Measurements from ENCODE around the gene ITGB8. TPM values are rescaled to one million over a fixed set of nuclear protein-coding genes. Genes with fewer than 3 reads are reported as not detected.

Gene ITGB8
- total and polyA plus RNA-seq, 9 of the 15 experiments (the other 6 are each of a cell fraction or from before 2014, with no cell fraction given), result under 0.01 to 0.03 (median 0.02) TPM; not detected in 6

- TF ChIP-seq ARID3A (IDR thresholded peaks at IDR 0.05; ENCODE audit: borderline replicate concordance, low read depth, low read length), result no peak
- no peak for TF ChIP-seq ZNF57 (CRISPR knock-in tag; IDR thresholded peaks at IDR 0.05)
These were observed 32.0 kb downstream of the ITGB8 start (continued) for GRCh38 chr7:20362574-20363253.

DNA sequence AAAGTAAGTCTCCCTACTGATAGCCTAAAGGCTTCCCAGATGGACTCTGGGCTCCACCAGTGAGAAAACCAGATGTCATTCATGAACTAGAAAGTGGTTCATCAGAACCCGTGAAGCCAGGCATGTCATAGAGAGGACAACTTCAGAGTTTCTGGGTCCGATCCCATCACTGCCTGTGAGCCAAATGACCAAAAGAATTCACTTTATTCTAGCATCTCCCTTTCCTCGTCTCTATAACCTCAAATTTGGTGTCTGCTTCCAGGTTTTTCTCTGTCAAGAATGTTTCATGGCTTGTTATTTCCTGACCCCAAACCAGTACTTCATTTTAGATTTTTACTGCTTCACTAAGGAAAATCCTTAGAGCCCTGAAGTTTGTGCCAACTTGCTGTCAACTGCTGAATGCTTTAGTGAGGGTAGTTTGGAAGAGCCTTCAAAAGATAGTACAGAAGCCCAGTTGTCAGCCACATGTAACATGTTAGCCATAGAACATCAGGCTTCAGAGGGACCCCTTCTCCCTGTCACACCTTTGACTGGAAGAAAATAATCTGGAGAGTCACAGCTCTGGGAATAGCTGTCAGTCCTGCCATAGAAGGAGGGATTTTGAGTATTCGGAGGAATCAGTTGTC, 34.0 kb downstream of the ITGB8 start:
- H3K4me2 ChIP-seq (ENCODE audit: insufficient read depth, low read length), result no peak overlapping the region
- FAIRE-seq (no peak), DNase-seq (ENCODE audit: extremely low read depth in 1 of 4, low spot score in 3 of 4) (no peak), ATAC-seq (no peak)
- in situ Hi-C loops (cut with MboI) (no loop called here), intact Hi-C loops (cut with micrococcal nuclease) (no loop called here)
- H3K4me1 ChIP-seq (replicated peaks in 1 of 2; ENCODE audit: control insufficient read depth in 2 of 2, insufficient read depth in 2 of 2, low read length in 2 of 2), result no peaks in the 10 kb centered on the region
- ChIA-PET CTCF (ENCODE audit: low intra/inter-chr PET ratio) (no interaction called here), POLR2A (no interaction called here)
- H3K4me3 ChIP-seq, result no peak overlapping the region
- no peak overlapping the region for H3K9ac ChIP-seq (ENCODE audit: insufficient read depth in 1 of 2, low read depth in 2 of 2, low read length in 2 of 2)
- 3% methylated on average over 4 of the region's 4 CpGs for WGBS (ENCODE audit: insufficient coverage, low coverage, missing lambda C conversion rate)
- H2AFZ ChIP-seq (ENCODE audit: low read depth, low read length), result no peak overlapping the region
- H4K20me1 ChIP-seq (replicated peaks; ENCODE audit: control insufficient read depth, insufficient read depth, low read length), result no peaks in the 10 kb centered on the region
- H3K9me3 ChIP-seq (replicated peaks; ENCODE audit: control insufficient read depth, insufficient read depth, low read depth, low read length), result no peaks in the 10 kb centered on the region
- H3K36me3 ChIP-seq (ENCODE audit: control insufficient read depth, insufficient read depth, low read length), result no peaks in the 10 kb centered on the region
- no TSS peak for BruUV-seq (replicated peaks)
- no peaks in the 10 kb centered on the region for H3K9me1 ChIP-seq (ENCODE audit: control insufficient read depth, insufficient read depth, low read length)
- H3K79me2 ChIP-seq (ENCODE audit: control insufficient read depth, insufficient read depth, low read length), result no peaks in the 10 kb centered on the region
- no peak overlapping the region for H3K27ac ChIP-seq (ENCODE audit: extremely low read depth, low read depth, low read length)
- H3K27me3 ChIP-seq (ENCODE audit: control insufficient read depth in 2 of 2, insufficient read depth in 2 of 2, low read length in 2 of 2), result no peaks in the 10 kb centered on the region
- TF ChIP-seq SMARCB1 (IDR thresholded peaks at IDR 0.05; ENCODE audit: insufficient read length, low read depth) (no peak), POLR2H (tag; IDR thresholded peaks at IDR 0.05; ENCODE audit: low read depth) (no peak), ARID1B (IDR thresholded peaks at IDR 0.05) (no peak), CREB1 (IDR thresholded peaks at IDR 0.05) (no peak), CREB1 (CRISPR knock-in tag; IDR thresholded peaks at IDR 0.05) (no peak), MIER1 (IDR thresholded peaks at IDR 0.05; ENCODE audit: low read depth) (no peak), ESRRB (CRISPR knock-in tag; IDR thresholded peaks at IDR 0.05; ENCODE audit: borderline replicate concordance) (no peak), POLR2AphosphoS5 (IDR thresholded peaks at IDR 0.05; ENCODE audit: control insufficient read depth, insufficient read depth, low read depth, low read length) (no peak), GATAD2A (IDR thresholded peaks at IDR 0.05) (no peak), GABPB2 (CRISPR knock-in tag; conservative IDR thresholded peaks at IDR 0.05) (no peak), ZNF41 (CRISPR knock-in tag; conservative IDR thresholded peaks at IDR 0.05) (no peak), NFYB (IDR thresholded peaks at IDR 0.05; ENCODE audit: extremely low read depth, insufficient read length) (no peak), ZBTB8A (IDR thresholded peaks at IDR 0.05; ENCODE audit: partially characterized antibody) (no peak)
- TF ChIP-seq, protein P1, sequence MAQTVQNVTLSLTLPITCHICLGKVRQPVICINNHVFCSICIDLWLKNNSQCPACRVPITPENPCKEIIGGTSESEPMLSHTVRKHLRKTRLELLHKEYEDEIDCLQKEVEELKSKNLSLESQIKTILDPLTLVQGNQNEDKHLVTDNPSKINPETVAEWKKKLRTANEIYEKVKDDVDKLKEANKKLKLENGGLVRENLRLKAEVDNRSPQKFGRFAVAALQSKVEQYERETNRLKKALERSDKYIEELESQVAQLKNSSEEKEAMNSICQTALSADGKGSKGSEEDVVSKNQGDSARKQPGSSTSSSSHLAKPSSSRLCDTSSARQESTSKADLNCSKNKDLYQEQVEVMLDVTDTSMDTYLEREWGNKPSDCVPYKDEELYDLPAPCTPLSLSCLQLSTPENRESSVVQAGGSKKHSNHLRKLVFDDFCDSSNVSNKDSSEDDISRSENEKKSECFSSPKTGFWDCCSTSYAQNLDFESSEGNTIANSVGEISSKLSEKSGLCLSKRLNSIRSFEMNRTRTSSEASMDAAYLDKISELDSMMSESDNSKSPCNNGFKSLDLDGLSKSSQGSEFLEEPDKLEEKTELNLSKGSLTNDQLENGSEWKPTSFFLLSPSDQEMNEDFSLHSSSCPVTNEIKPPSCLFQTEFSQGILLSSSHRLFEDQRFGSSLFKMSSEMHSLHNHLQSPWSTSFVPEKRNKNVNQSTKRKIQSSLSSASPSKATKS (CRISPR knock-in tag; IDR thresholded peaks at IDR 0.05), result no peak
- TF ChIP-seq, protein P2, sequence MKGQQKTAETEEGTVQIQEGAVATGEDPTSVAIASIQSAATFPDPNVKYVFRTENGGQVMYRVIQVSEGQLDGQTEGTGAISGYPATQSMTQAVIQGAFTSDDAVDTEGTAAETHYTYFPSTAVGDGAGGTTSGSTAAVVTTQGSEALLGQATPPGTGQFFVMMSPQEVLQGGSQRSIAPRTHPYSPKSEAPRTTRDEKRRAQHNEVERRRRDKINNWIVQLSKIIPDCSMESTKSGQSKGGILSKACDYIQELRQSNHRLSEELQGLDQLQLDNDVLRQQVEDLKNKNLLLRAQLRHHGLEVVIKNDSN (CRISPR knock-in tag; IDR thresholded peaks at IDR 0.05), result no peak
